GM19035 (cell line): ENCODE results near the gene TPPP3.
A peak's percentile ranks its signal among the peaks of the same experiment; 100 is the strongest.
"Not testable (repeated sequence)": the region's sequence is repeated elsewhere in the genome, so short reads cannot be mapped to it uniquely, and the experiment has no call there.

Experiments
- ATAC-seq: cut with Tn5 transposase; IDR thresholded peaks from one replicate; pipeline ENCODE4 v1.9.1; 2021; ENCODE audit not compliant: unreplicated experiment

The TPPP3 gene

DNA sequence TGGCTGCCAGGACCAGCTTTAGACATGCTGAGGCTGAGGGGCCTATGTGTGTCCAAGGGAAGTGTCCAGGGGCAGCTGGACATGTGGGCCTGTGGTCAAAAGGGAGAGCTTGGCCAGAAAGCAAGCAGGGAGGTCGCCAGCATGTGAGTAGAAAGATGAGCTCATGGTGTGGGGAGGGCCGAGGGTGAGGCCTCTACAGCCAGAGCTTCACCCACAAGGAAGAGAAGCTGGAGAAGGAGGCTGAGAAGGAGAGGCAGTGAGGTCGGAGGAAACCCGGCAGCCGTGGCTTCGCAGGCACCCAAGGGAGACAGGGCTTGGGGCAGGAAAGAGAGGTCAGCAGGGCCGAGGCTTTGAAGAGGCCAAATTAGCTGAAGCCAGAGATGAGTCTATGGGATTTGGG is 33.7 kb upstream of the TPPP3 start:
- ATAC-seq: no peak

DNA sequence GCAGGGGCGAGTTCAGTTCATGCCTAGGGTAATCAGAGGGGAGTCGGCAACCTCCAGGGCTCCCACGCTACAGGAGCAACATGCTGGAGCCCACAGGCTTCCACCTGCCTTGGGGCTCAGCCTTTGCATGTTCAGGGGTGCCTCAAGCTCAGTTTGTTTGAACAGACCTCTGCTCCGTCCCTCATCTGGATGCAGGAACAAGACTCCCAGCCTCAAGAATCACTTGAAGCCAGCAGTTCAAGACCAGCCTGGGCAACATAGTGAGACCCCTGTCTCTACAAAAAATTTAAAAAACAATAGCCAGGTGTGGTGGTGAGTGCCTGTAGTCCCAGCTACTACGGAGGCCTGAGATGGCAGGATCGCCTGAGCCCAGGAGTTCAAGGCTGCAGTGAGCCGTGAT is 32.7 kb upstream of the TPPP3 start:
- no peak for ATAC-seq

DNA sequence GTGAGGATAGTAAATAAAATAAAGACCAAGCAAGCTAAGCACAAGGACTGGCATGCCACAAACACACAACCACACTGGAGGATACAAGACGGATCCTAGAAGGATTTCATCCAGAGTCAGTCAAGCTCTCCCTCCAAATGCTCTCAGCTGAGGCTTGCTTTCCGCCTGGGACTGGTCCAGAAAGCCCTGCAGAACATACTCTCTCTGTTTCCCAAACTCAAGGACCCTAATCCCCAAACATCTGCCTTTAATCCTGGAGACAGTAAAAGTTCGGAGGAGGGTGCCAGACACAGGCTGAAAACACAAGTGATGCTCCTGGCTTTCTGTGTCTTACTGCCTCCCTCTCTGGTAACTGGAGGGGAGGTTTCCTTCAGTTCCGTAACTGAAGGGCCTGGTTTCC is 32.3 kb upstream of the TPPP3 start:
- ATAC-seq: no peak

DNA sequence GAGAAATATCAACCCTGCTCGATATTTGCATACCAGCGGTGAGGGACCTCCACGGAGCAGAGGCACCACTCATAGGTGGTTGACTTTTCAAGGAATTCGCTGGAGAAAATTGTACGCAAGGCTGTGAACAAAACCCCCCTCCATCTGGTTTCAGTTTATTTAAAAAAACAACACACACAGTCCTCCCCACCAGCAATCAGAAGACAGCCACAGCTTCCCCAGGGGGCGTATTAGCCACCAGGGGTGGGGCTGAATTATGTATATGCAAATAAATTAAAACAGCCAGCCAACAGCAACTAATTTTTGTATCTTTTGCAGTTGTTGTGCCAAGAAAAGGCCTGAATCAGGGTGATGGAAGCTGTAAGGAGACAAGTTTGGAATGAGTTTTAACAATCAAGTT is 31.8 kb upstream of the TPPP3 start:
- no peak for ATAC-seq

DNA sequence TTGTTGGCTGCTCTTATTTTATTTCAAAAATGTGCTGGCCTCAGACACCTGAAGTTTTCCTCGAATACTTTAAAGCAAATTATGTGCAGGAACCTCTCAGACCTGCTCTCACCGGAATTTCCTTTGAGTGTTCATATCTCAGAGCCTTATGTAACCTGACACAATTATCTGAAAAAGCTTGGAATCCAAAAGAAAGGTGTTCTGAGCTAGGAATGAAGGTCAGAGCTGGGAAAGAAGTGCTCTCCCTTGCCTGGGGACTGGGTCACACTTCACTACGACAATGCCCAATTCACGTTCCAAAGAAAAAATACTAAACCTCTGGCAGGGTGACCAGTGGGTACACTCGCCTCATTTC is 30.9 kb upstream of the TPPP3 start:
- ATAC-seq: no peak

DNA sequence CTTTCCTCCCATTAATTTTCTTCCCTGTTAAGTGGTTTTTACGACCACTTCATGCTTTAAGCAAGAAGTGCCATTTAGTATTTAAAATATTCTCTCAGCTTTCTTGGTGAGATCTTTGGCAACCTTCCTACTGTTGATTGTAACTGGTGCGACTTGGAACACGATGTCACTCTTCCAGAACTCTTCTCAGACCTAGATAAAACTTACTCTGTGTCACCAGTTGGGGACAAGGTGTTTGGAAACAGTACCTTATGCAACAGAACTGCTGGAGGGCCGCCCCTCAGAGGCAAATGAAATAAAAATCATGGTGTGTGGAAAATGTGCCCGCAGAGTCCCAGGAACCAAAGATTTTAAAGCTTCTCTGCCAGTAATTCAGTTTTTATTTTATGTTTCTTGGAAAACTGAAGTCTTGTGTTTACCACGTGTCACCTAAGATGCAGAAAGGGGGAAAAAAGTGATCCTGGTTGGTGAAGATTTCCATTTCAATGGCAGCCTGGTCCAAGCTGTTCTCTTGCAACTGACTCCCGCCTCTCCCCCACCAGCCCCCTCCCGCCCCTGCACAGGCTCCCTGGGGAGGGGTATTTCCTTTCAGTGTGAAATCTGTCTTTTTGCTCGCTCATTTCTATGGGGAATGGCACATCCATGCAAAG is 30.4 kb upstream of the TPPP3 start:
- ATAC-seq: no peak

DNA sequence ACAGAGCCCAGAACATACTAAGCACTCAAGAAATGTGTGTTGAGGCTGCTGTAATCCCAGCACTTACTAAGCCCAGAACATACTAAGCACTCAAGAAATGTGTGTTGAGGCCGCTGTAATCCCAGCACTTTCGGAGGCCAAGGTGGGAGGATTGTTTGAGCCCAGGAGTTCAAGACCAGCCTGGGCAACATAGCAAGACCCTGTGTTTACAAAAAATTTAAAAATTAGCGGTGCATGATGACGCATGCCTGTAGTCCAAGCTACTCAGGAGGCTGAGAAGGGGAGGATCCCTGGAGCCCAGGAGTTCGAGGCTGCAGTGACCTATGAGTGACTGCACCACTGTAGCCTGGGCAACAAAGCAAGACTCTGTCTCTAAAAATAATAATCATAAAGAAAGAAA is 29.7 kb upstream of the TPPP3 start:
- no peak for ATAC-seq

DNA sequence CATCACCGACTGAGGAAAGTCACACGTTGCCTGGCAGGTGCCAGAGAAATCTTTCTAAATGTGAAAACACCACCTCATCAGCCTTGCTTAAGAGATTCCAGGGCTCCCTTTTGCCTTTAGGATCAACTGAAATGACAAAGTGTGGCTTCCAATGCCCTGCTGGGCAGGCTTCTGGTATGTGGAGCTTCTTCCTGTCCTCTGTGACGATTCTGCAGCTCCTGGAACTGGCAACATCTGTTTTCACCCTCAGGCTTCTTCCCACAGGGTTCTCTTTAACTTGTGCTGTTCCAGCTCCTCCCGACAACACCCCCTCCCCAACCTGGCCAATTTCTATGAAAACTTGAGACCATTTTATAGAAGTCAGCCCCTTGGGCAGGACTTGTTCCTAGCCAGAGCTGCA is 27.7 kb upstream of the TPPP3 start:
- ATAC-seq: no peak

DNA sequence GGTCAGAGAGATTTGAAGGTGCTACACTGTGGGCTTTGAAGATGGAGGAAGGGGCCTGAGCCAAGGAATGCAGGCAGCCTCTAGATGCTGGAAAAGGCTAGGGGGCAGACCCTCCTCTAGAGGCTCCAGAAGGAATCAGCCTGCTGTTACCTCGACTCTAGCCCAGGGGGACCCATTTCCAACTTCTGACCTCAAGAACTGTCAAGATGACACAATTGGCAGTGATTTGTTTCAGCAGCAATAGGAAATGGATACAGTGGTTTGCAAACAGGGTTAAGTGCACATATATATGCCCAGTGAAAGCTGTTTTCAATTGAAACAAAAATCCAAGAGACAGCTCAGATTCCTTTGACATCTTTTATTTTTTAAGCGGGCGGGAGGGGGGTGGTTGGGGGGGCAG is 26.6 kb upstream of the TPPP3 start:
- no peak for ATAC-seq

DNA sequence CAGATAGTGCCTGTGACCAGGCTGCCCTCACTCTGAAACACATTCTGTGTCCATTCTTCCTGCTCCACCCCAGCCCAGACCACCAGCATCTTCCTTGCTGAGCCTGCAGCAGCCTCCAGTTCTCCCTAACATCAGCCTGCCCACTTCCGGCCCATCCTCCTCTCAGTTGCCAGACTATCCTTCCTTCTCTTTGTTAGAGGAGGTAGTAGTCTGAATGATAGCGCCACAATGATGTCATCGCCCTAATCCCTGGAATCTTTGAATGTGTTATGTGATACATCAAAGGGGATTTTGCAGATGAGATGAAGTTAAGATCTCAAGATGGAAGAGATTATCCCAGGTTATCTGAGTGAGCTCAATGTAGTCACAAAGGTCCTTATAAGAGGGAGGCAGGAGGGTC is 26.2 kb upstream of the TPPP3 start:
- no peak for ATAC-seq

DNA sequence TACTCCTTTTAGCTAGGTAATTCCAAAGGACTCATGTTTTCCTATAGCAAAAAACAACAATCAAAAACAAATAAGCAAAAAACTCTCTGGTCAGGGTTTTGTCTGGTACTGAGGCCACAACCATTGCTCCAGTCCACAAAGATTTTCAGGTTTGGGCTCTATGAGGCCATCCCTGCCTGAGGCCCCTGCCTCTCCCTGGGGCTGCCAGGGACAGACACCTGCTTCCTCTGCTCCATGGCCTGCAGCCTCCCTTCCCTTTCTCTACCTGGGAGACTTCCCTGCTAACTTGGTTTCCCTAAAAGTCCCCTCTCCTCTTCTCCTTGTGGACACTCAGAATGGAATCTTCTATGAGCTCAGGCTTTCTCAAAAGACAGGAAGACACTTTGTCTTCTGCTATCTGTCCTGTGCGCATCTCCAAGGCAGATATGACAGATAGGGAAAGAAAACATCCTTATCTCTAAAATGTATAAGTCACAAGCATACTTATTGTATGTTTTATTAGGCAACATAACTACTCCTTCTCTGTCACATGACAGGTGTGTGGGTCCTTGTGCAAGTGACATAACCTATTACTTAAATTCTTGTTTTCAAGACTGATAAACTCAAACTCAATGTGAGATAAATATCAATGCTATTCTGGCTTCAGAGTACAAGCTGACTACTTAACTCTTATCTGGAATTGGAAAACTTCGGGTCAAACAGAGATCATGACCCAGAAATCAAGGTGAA is 24.2 kb upstream of the TPPP3 start:
- ATAC-seq: no peak

DNA sequence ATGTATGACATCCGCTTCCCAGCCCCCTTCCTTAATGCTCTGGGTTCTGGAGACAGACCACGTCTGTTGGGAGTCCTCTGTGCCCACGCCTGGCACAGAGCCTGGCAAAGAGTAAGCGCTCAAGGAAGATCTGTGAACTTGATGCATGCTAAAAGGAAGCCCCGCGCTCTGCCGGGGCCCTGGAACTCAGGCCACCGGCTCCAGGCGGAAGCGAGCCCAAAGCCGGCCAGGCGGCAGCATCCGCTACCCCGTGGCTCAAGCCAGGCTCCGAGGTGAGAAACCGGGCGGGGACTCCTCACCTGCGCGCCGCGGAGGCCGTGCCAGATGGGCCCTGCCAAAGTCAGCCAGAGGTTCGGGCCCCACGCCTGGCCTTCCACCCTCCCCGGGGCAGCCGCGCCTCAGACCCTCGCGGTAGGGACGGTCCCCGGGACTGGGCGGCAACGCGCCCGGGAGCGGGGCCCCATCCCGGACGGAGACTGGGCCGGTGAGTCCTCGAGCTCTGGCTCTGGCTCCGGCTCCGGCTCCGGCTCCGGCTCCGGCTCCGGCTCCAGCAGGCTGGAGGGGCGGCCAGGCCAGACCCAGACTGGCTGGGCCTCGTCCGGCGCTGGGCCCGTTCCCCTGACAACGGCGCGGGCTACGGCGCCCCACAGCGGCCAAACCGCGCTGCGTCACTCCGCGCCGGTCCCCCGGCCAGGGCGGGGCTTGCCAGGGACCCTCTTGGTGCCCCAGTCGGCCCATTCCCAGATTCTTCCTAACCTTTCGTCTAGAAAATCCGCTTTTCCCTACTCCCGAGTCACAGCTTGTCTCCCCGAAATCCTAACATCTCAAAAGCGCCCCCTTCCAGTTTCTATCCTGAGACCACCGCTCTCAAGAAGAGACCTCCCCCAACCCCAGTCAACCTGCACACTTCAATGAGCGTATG is 22.8 kb upstream of the TPPP3 start, which contains the start of gene ZDHHC1:
ZDHHC1 (minus strand) TSS at position 606 of the 922 bp plus-strand sequence. CDS start 8,702 bp downstream, outside the sequence.
- ATAC-seq: peak; percentile 76

DNA sequence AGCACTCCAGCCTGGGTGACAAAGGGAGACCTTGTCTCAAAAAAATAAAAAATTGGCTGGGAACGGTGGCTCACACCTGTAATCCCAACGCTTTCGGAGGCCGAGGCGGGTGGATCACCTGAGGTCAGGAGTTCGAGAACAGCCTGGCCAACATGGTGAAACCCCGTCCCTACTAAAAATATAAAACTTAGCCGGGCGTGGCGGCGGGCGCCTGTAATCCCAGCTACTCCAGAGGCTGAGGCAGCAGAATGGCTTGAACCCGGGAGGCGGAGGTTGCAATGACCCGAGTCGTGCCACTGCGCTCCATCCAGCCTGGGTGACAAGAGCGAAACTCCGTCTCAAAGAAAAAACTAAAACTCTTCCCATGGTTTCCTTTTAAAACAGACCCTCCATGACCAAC is 22.1 kb upstream of the TPPP3 start:
- ATAC-seq: not testable (repeated sequence)

DNA sequence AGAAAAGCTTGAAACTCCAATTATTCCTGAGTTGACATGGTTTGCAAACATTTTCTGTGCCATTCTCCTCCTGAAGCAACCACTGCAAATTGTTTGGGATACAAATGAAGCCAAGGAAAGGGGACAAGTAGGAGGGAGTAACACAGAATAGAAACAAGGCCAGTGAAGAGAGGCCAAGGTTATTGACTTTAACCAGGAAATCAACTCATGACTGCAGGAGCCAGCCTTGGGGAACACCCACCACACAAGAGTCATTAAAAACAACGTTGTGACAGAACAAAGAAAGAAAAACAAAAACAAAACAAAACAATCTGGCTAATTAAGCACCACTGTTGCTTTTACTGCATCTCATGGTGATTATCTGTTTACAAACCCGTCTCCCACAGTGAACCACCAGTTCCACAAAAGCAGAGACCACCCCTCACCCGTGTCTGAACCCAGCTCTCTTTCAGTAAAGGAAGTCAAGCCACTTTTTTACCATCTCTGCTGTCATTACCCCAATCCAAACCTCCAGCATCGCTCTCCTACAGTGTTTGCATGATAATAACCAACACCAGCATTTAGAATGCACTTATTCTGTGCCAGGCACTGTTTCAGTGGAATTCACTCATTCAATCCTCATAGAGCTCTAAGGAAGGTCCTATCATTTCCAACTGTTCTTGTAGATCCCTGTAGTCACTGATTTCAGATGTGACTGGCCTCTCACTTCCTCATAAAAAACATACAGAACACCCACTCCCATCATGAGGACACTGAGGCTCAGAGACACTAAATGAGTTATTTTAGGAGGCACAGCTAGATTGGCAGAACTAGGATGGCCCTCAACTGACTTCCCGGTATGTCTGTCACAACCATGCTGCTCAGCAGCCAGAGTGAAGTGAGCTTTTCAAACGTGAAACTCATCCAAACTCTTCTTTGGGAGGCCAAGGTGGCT is 20.9 kb upstream of the TPPP3 start:
- no peak for ATAC-seq

DNA sequence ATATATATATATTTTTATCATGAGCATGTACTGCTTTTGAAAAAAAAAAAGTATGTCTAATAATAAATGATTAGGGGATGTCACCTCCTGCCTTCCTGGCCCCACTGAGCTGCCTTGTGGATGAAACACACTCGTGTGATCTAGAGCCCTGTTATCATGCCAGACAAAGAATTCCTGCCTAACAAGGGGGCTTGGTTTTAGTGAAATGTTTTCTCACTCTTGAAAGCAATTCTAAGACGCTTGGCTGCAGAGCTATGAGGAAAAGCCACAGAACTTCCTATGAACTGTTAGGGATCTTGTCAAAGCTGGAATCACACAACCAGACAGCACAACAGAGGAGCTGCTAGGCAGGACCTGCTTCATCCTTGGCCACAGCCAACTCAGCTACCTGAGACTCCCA is 19.0 kb upstream of the TPPP3 start:
- no peak for ATAC-seq

DNA sequence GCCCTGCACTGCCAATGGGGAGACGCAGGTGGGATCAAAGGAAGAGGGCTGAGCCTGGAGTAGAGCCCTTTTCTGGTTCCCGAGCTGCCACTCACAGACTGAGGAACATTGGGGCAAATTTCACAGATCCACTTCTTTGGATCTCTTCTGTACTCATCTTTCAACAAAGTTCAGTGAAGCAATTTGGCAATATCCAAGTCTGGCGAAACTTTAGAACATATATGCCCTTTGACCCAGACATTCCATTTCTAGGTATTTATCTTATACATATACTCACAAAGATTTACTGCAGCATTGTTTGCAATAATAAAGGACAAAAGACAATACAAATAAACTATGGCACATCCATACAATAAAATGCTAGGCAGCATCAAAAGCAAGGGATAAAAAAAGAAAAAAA is 18.0 kb upstream of the TPPP3 start:
- ATAC-seq: no peak

DNA sequence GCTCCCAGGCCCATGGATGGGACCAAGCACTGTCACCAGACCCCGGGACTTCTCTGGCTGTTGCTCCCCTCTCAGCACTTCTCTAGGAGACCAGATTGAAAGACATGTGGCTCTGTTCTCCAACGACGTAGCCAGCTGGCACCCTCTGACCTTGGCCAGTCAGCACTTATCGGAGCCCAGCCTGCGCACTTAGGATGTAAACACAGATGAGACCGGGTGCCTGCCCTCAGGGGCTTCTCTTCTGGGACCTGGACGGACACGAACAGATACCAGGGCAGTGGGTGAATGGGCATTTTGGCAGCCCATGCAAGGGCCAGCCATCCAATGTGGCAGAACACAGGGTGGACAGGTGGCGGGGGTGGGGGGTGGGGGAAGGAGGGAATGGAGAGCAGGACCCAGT is 16.3 kb upstream of the TPPP3 start:
- ATAC-seq: no peak

DNA sequence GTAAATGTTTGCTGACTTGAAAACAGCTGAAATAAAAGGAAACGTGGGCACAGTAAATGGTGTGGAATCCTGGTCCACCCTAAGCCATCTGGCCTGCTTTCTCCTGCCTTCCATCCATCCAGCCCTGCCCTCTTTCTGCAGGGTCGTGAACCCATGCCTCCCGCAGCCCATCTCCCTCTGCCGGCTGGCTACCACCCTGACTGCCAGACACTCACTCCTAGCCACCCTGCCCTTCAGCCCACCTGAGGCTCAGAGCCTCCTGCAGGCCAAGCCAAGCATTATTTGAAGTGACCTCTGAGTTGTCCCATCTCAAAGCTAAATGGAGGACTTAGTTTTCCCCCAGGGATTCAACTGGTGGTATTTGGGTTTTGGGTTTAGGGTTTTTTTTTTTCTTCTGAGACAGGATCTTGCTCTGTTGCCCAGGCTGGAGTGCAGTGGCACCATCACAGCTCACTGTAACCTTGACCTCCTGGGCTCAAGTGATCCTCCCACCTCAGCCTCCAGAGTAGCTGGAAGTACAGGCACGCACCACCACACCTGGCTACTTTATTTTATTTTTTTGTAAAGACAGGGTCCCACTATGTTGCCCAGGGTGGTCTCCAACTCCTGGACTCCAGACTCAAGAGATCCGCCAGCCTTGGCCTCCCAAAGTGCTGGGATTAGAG is 14.6 kb upstream of the TPPP3 start:
- no peak for ATAC-seq

DNA sequence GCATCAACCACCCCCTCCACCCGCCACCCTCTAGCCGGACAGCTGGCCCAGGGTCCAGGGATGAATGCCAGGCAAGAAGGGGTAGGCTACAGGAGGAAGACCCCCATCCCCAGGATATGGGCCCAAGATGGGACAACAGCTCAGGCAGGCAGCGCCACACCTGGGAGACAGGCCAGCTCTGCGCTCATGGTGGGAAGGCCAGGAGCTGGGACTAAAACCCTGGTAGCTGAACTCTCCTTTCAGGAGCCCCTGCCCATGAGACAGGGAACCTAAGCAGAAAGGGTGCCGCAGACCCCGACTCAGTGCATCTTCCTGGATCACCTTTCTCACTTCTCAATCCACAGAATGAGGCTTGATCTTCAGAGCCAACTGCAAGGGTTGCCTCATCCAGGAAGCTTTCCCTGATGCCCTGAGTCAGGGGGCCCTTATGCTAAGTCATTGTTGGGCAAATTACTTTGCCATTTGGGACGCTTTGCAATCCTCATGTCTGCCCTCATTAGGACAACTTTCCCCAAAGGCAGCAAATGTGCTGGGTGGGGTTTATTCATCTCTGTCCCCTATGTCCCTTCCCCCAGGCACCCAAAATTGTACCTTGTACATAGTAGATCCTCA is 14.0 kb upstream of the TPPP3 start:
- no peak for ATAC-seq
